Measurements from ENCODE around the gene CHST7.

The CHST7 gene

GRCh38 chrX:46587158-46587557, 13.6 kb downstream of the CHST7 start:
- no peaks in the 10 kb centered on the region for H3K36me3 ChIP-seq (ENCODE audit: low read length)
- no peaks in the 10 kb centered on the region for H3K9me3 ChIP-seq (ENCODE audit: insufficient read depth, low read length)
- TF ChIP-seq EZH2phosphoT487 (conservative IDR thresholded peaks at IDR 0.05; ENCODE audit: low read length), result no peak
- TF ChIP-seq, protein P1, sequence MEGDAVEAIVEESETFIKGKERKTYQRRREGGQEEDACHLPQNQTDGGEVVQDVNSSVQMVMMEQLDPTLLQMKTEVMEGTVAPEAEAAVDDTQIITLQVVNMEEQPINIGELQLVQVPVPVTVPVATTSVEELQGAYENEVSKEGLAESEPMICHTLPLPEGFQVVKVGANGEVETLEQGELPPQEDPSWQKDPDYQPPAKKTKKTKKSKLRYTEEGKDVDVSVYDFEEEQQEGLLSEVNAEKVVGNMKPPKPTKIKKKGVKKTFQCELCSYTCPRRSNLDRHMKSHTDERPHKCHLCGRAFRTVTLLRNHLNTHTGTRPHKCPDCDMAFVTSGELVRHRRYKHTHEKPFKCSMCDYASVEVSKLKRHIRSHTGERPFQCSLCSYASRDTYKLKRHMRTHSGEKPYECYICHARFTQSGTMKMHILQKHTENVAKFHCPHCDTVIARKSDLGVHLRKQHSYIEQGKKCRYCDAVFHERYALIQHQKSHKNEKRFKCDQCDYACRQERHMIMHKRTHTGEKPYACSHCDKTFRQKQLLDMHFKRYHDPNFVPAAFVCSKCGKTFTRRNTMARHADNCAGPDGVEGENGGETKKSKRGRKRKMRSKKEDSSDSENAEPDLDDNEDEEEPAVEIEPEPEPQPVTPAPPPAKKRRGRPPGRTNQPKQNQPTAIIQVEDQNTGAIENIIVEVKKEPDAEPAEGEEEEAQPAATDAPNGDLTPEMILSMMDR (IDR thresholded peaks at IDR 0.05; ENCODE audit: insufficient read depth, low read length, poor library complexity, severe bottlenecking), result no peak
- H3K4me2 ChIP-seq (ENCODE audit: low read depth, low read length, poor library complexity, severe bottlenecking), result no peak overlapping the region
- no peak overlapping the region for H3K27ac ChIP-seq (ENCODE audit: low read depth, low read length)
- H3K9me2 ChIP-seq (replicated peaks; ENCODE audit: insufficient read depth, low read length), result no peaks in the 10 kb centered on the region
- no peaks in the 10 kb centered on the region for H4K20me1 ChIP-seq (ENCODE audit: low read depth, low read length)
- H3K9ac ChIP-seq (ENCODE audit: low read length), result no peak overlapping the region
- no peaks in the 10 kb centered on the region for H3F3A ChIP-seq (ENCODE audit: insufficient read depth)
- no peaks in the 10 kb centered on the region for H3K79me2 ChIP-seq (ENCODE audit: insufficient read depth, low read length)
- H3K4me3 ChIP-seq (ENCODE audit: insufficient read depth, low read length, poor library complexity, severe bottlenecking), result no peak overlapping the region
- H2AFZ ChIP-seq (ENCODE audit: low read depth, low read length, severe bottlenecking), result no peak overlapping the region
- no peaks in the 10 kb centered on the region for H3K27me3 ChIP-seq (ENCODE audit: low read length)

DNA sequence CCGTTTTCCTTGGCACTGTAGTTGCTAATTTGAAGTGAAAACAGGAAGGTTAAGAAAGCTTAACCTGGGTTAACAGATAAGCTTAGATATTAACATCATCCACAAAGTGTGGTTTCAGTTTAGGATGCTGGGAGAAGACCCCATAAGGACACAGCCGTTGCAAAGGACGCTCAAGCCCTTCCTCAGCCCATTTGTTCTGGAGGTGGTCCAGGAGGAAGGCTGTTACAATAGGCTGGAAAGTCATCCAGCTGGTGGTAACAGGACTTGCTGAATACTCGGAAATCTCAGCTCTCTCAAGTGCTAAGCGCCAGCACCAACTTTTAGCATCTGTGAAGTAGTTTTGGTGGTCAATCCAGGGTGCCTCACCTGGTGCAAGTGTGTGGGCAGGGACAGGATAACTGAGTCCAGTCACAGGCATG, 14.2 kb downstream of the CHST7 start:
- no peaks in the 10 kb centered on the region for H3K9me2 ChIP-seq (replicated peaks; ENCODE audit: insufficient read depth, low read length)
- H2AFZ ChIP-seq (ENCODE audit: low read depth, low read length, severe bottlenecking), result no peak overlapping the region
- no peaks in the 10 kb centered on the region for H3K36me3 ChIP-seq (ENCODE audit: low read length)
- H3F3A ChIP-seq (ENCODE audit: insufficient read depth), result no peaks in the 10 kb centered on the region
- TF ChIP-seq, protein P1 (IDR thresholded peaks at IDR 0.05; ENCODE audit: insufficient read depth, low read length, poor library complexity, severe bottlenecking), result no peak
- TF ChIP-seq EZH2phosphoT487 (conservative IDR thresholded peaks at IDR 0.05; ENCODE audit: low read length), result no peak
- no peak overlapping the region for H3K4me3 ChIP-seq (ENCODE audit: insufficient read depth, low read length, poor library complexity, severe bottlenecking)
- H4K20me1 ChIP-seq (ENCODE audit: low read depth, low read length), result no peaks in the 10 kb centered on the region
- no peaks in the 10 kb centered on the region for H3K9me3 ChIP-seq (ENCODE audit: insufficient read depth, low read length)
- H3K27ac ChIP-seq (ENCODE audit: low read depth, low read length), result no peak overlapping the region
- no peaks in the 10 kb centered on the region for H3K79me2 ChIP-seq (ENCODE audit: insufficient read depth, low read length)
- H3K9ac ChIP-seq (ENCODE audit: low read length), result no peak overlapping the region
- H3K4me2 ChIP-seq (ENCODE audit: low read depth, low read length, poor library complexity, severe bottlenecking), result no peak overlapping the region
- H3K27me3 ChIP-seq (ENCODE audit: low read length), result no peaks in the 10 kb centered on the region

GRCh38 chrX:46588263-46588662, 14.7 kb downstream of the CHST7 start:
- H3K4me3 ChIP-seq (ENCODE audit: insufficient read depth, low read length, poor library complexity, severe bottlenecking), result no peak overlapping the region
- H3K9ac ChIP-seq (ENCODE audit: low read length), result no peak overlapping the region

More at GRCh38 chrX:46588263-46588662, 14.7 kb downstream of the CHST7 start:
- Histone ChIP-seq H3K79me2 (ENCODE audit: insufficient read depth, low read length) (no peaks in the 10 kb centered on the region), H2AFZ (ENCODE audit: low read depth, low read length, severe bottlenecking) (no peak overlapping the region), H3K9me3 (ENCODE audit: insufficient read depth, low read length) (no peaks in the 10 kb centered on the region), H3K27me3 (ENCODE audit: low read length) (no peaks in the 10 kb centered on the region), H3F3A (ENCODE audit: insufficient read depth) (no peaks in the 10 kb centered on the region), H3K27ac (ENCODE audit: low read depth, low read length) (no peak overlapping the region), H3K36me3 (ENCODE audit: low read length) (no peaks in the 10 kb centered on the region), H3K4me2 (ENCODE audit: low read depth, low read length, poor library complexity, severe bottlenecking) (no peak overlapping the region), H4K20me1 (ENCODE audit: low read depth, low read length) (no peaks in the 10 kb centered on the region), H3K9me2 (replicated peaks; ENCODE audit: insufficient read depth, low read length) (no peaks in the 10 kb centered on the region)
- TF ChIP-seq, protein P1 (IDR thresholded peaks at IDR 0.05; ENCODE audit: insufficient read depth, low read length, poor library complexity, severe bottlenecking), result no peak
- TF ChIP-seq EZH2phosphoT487 (conservative IDR thresholded peaks at IDR 0.05; ENCODE audit: low read length), result no peak

All from SU-DHL-6 (cell line).